GM12878 (cell line): ENCODE results near the gene ZNFX1. TPM values are rescaled to one million over a fixed set of nuclear protein-coding genes. Genes with fewer than 3 reads are reported as not detected.

Experiments
- ATAC-seq: fragments of 200-7000 bp; cut with Tn5 transposase; 3 replicates; pipeline ENCODE4 v1.9.1; 2020; ENCODE audit warnings: mild to moderate bottlenecking, moderate library complexity
- BruUV-seq: library from RNA; stranded (reverse); fragments of 400-500 nt; replicated peaks from 2 replicates; lab custom pipeline; 2021; lab: Mats Ljungman, UMichigan
- CTCF ChIA-PET: fragments of 300-600 bp; sonication (Branson Sonifier 250); formaldehyde crosslinking; extraction: SDS; loops from one replicate; lab custom pipeline; 2021; ENCODE audit warnings: inconsistent platforms; lab: Yijun Ruan, JAX
- POLR2A ChIA-PET: fragments of 350-600 bp; formaldehyde crosslinking; extraction: SDS; loops from one replicate; lab custom pipeline; 2021; ENCODE audit warnings: inconsistent platforms; lab: Charles Lee
- RAD21 ChIA-PET: fragments of 300-600 bp; sonication (Branson Sonifier 250); formaldehyde crosslinking; loops from one replicate; lab custom pipeline; 2023; ENCODE audit warnings: antibody characterized with exemption; ENCODE audit not compliant: unreplicated experiment; lab: Charles Lee
- SMC1A ChIA-PET: fragments of 300-600 bp; sonication (Branson Sonifier 250); formaldehyde crosslinking; loops from one replicate; lab custom pipeline; 2023; ENCODE audit not compliant: unreplicated experiment, uncharacterized antibody; lab: Charles Lee
- DNase-seq: peaks from one replicate; pipeline ENCODE4 v3.0.0-alpha.2; 2011; ENCODE audit warnings: low read depth, low spot score
- FAIRE-seq: peaks from 3 replicates; lab custom pipeline; 2011; peaks lifted over from hg19 to GRCh38; lab: Jason Lieb, UNC
- H2AFZ ChIP-seq: 2 replicates; pipeline ENCODE4 v1.6.0; 2011; ENCODE audit warnings: low read depth, low read length, control low read depth; ENCODE audit not compliant: control insufficient read depth
- H3K27ac ChIP-seq: 2 replicates; pipeline ENCODE4 v1.5.1; 2011; ENCODE audit warnings: control low read depth; ENCODE audit not compliant: control insufficient read depth, insufficient read depth
- H3K27me3 ChIP-seq, 2 experiments: replicated peaks in 1 of 2; 2 replicates each; pipeline versions ENCODE4 v1.6.0 to v1.6.1; 2011; ENCODE audit warnings: low read length in 1 of 2; ENCODE audit not compliant: control insufficient read depth in 2 of 2, insufficient read depth in 2 of 2
- H3K36me3 ChIP-seq, 2 experiments: 2 replicates each; pipeline ENCODE4 v1.5.1; 2011; ENCODE audit warnings: low read length in 1 of 2; ENCODE audit not compliant: control insufficient read depth in 2 of 2, insufficient read depth in 2 of 2
- H3K4me1 ChIP-seq: 2 replicates; pipeline ENCODE4 v1.6.1; 2011; ENCODE audit warnings: mild to moderate bottlenecking, low read length, moderate library complexity, mixed read lengths; ENCODE audit not compliant: control insufficient read depth, insufficient read depth
- H3K4me2 ChIP-seq: 2 replicates; pipeline ENCODE4 v1.6.0; 2011; ENCODE audit warnings: control low read depth; ENCODE audit not compliant: control insufficient read depth, insufficient read depth
- H3K4me3 ChIP-seq: fragments of 200-600 bp; sonication (generic); 2 replicates; pipeline ENCODE4 v1.5.1; 2016
- H3K79me2 ChIP-seq: 2 replicates; pipeline ENCODE4 v1.6.0; 2011; ENCODE audit warnings: low read length; ENCODE audit not compliant: control insufficient read depth, insufficient read depth
- H3K9ac ChIP-seq: 2 replicates; pipeline ENCODE4 v1.8.0; 2011; ENCODE audit warnings: low read length, control low read depth, mixed read lengths; ENCODE audit not compliant: control insufficient read depth, insufficient read depth
- H3K9me3 ChIP-seq: replicated peaks from 3 replicates; pipeline ENCODE4 v1.5.1; 2011; ENCODE audit warnings: mild to moderate bottlenecking, low read length; ENCODE audit not compliant: control insufficient read depth, insufficient read depth
- H4K20me1 ChIP-seq: 2 replicates; pipeline ENCODE4 v1.6.0; 2011; ENCODE audit not compliant: control insufficient read depth, insufficient read depth
- BMI1 ChIP-seq: fragments of 450-650 bp; IDR thresholded peaks from 2 replicates; pipeline ENCODE4 v1.6.1; 2016; ENCODE audit warnings: mild to moderate bottlenecking, moderate library complexity, borderline replicate concordance
- DPF2 ChIP-seq: fragments of 450-650 bp; IDR thresholded peaks from 2 replicates; pipeline ENCODE4 v1.6.1; 2017; ENCODE audit warnings: mild to moderate bottlenecking
- EZH2 ChIP-seq: IDR thresholded peaks from 2 replicates; pipeline ENCODE4 v1.6.1; 2012; ENCODE audit warnings: low read depth, mild to moderate bottlenecking, control low read depth, inconsistent platforms, low read length, borderline replicate concordance; ENCODE audit not compliant: control insufficient read depth
- FOS ChIP-seq: IDR thresholded peaks from 3 replicates; pipeline ENCODE4 v1.6.1; 2011; ENCODE audit warnings: borderline replicate concordance; ENCODE audit not compliant: insufficient read length; ENCODE audit errors: extremely low read depth
- FOXM1 ChIP-seq: IDR thresholded peaks from 2 replicates; pipeline ENCODE4 v1.6.1; 2012; ENCODE audit warnings: low read depth, mild to moderate bottlenecking, inconsistent platforms, low read length, moderate library complexity
- HCFC1 ChIP-seq: fragments of 150-350 bp; IDR thresholded peaks from 2 replicates; pipeline ENCODE4 v1.6.1; 2014; ENCODE audit warnings: low read length
- KDM1A ChIP-seq: fragments of 200-600 bp; sonication (generic); IDR thresholded peaks from 2 replicates; pipeline ENCODE4 v1.6.1; 2016; ENCODE audit warnings: borderline replicate concordance
- LARP7 ChIP-seq: fragments of 450-650 bp; IDR thresholded peaks from 2 replicates; pipeline ENCODE4 v1.6.1; 2017; ENCODE audit warnings: mild to moderate bottlenecking
- MTA3 ChIP-seq: IDR thresholded peaks from 2 replicates; pipeline ENCODE4 v1.6.1; 2012; ENCODE audit warnings: low read length, inconsistent platforms, borderline replicate concordance
- NBN ChIP-seq: fragments of 450-650 bp; IDR thresholded peaks from 2 replicates; pipeline ENCODE4 v1.6.1; 2016
- NFYA ChIP-seq: IDR thresholded peaks from 2 replicates; pipeline ENCODE4 v1.6.1; 2011; ENCODE audit warnings: low read depth, mild to moderate bottlenecking, low read length, improper control_type of control experiment, borderline replicate concordance
- NR2C2 ChIP-seq: IDR thresholded peaks from 2 replicates; pipeline ENCODE4 v1.6.1; 2011; ENCODE audit warnings: borderline replicate concordance, low read depth; ENCODE audit not compliant: control insufficient read depth, insufficient read length
- POLR2A ChIP-seq: IDR thresholded peaks from 2 replicates; pipeline ENCODE4 v1.6.1; 2011; ENCODE audit warnings: low read depth, mild to moderate bottlenecking, low read length
- RFX5 ChIP-seq: IDR thresholded peaks from 2 replicates; pipeline ENCODE4 v1.6.1; 2011; ENCODE audit warnings: low read depth, low read length, improper control_type of control experiment
- SIX5 ChIP-seq: IDR thresholded peaks from 2 replicates; pipeline ENCODE4 v1.6.1; 2011; ENCODE audit warnings: mild to moderate bottlenecking, low read depth, low read length, moderate library complexity; ENCODE audit not compliant: severe bottlenecking
- SMARCA5 ChIP-seq: fragments of 450-650 bp; IDR thresholded peaks from 2 replicates; pipeline ENCODE4 v1.6.1; 2017; ENCODE audit warnings: mild to moderate bottlenecking
- TCF3 ChIP-seq: IDR thresholded peaks from 2 replicates; pipeline ENCODE4 v1.6.1; 2012; ENCODE audit warnings: low read depth, mild to moderate bottlenecking, low read length, borderline replicate concordance; ENCODE audit not compliant: insufficient read depth
- YY1 ChIP-seq: IDR thresholded peaks from 2 replicates; pipeline ENCODE4 v1.6.1; 2011; ENCODE audit warnings: low read depth, mild to moderate bottlenecking, low read length
- ZBTB4 ChIP-seq: fragments of 450-650 bp; formaldehyde crosslinking; IDR thresholded peaks from 2 replicates; pipeline ENCODE4 v1.4.0; 2022; ENCODE audit warnings: mild to moderate bottlenecking, moderate library complexity
- ZNF274 ChIP-seq: IDR thresholded peaks from one replicate; pipeline ENCODE4 v1.8.0; 2011; ENCODE audit not compliant: insufficient read length, insufficient read depth
- ZNF384 ChIP-seq: IDR thresholded peaks from 2 replicates; pipeline ENCODE4 v1.6.1; 2012; ENCODE audit warnings: low read depth, mild to moderate bottlenecking, low read length, improper control_type of control experiment, borderline replicate concordance
- WGBS: methylation state at CpG from one replicate; pipeline ENCODE4 v1.1.6; 2016; ENCODE audit warnings: low lambda C conversion rate; ENCODE audit not compliant: insufficient replicate concordance, insufficient coverage; ENCODE audit errors: missing lambda C conversion rate; 5-methylcytosine and 5-hydroxymethylcytosine counted together
- in situ Hi-C: fragments of 300-500 bp; cut with MboI; formaldehyde crosslinking; loops from 9 replicates; pipeline ENCODE4 v1.14.3; 2018; ENCODE audit warnings: mixed read lengths
- intact Hi-C: fragments of 100-400 bp; cut with micrococcal nuclease; formaldehyde crosslinking; loops from one replicate; pipeline ENCODE4 v1.14.2; 2022; ENCODE audit not compliant: unreplicated experiment
- polyA plus RNA-seq, 11 experiments: library from polyadenylated mRNA; depleted of rRNA in 4 of 11; unstranded in 6 of 11; stranded (reverse) in 5 of 11; fragments of >200 nt; fragmentation: Nextera tagmentation in 4 of 11; fragmentation: Illumina TruSeq in 1 of 11; extraction: Ambion mirVana in 4 of 11; extraction: Trizol in 1 of 11; gene quantifications; 1 replicate in 1 of 11; 2 replicates in 10 of 11; pipeline versions ENCODE4 v1.2.1 to v1.2.3, GENCODE V29; 2011 to 2016; ENCODE audit warnings: inconsistent platforms in 2 of 11, missing spikeins in 2 of 11, low read depth in 1 of 11
- total RNA-seq, 4 experiments: library from RNA; depleted of rRNA in 3 of 4; stranded (reverse); fragments of >200 nt in 3 of 4; fragmentation: Illumina TruSeq in 1 of 4; extraction: Trizol in 1 of 4; gene quantifications; 2 replicates each; pipeline versions ENCODE4 v1.2.1 to v1.2.3, GENCODE V29; 2013 to 2021

Gene ZNFX1
- total and polyA plus RNA-seq, 10 of the 15 experiments (the other 5 are each of a cell fraction or from before 2014, with no cell fraction given) = 7.4 to 31.5 (median 25.6) TPM

GRCh38 chr20:49267327-49267726 lies 10.5 kb downstream of the ZNFX1 start (continued):
- TF ChIP-seq TCF3 (no peak), LARP7 (no peak), RFX5 (no peak), YY1 (no peak), ZNF384 (peak; percentile 94), EZH2 (no peak)

GRCh38 chr20:49262444-49262843 lies 15.4 kb downstream of the ZNFX1 start:
- RAD21 ChIA-PET = interaction anchor here (0.8 kb wide), 1 partner anchor 20 kb away, joined by 4 read pairs; no protein-coding TSS in a partner anchor
- no peaks in the 10 kb centered on the region for H3K27me3 ChIP-seq
- H3K27ac ChIP-seq = no peak overlapping the region
- BruUV-seq = TSS peak; percentile 33
- in situ Hi-C loops = no loop called here
- H3K4me3 ChIP-seq = no peak overlapping the region
- H3K9ac ChIP-seq = no peak overlapping the region
- no peak for FAIRE-seq
- H3K4me1 ChIP-seq = peaks cover 7% of the 10 kb centered on the region
- SMC1A ChIA-PET = interaction anchor here (0.6 kb wide), 1 partner anchor 140 kb away, joined by 3 read pairs; no protein-coding TSS in a partner anchor
- intact Hi-C loops = no loop called here
- peaks cover 5% of the 10 kb centered on the region; the same call in 1 of the 2 replicates for H4K20me1 ChIP-seq
- H3K4me2 ChIP-seq = no peak overlapping the region
- no peak for TF ChIP-seq ZBTB4 (CRISPR knock-in tag)
- no peak for TF ChIP-seq ZNF274
- TF ChIP-seq HCFC1 = no peak
- no peak for TF ChIP-seq NFYA
- TF ChIP-seq NBN = no peak
- TF ChIP-seq SMARCA5 = no peak
- no peak for TF ChIP-seq FOXM1
- no peak for TF ChIP-seq DPF2
- TF ChIP-seq FOS = no peak
- TF ChIP-seq NR2C2 = no peak
- TF ChIP-seq POLR2A = no peak
- no peak for TF ChIP-seq BMI1
- no peak for TF ChIP-seq SIX5
- TF ChIP-seq MTA3 = no peak
- TF ChIP-seq KDM1A = no peak
- no peak for ATAC-seq
- DNase-seq = no peak
- H3K79me2 ChIP-seq = peaks cover 29% of the 10 kb centered on the region
- peaks cover 17 to 40% of the 10 kb centered on the region in 2 experiments for H3K36me3 ChIP-seq
- CTCF ChIA-PET = interaction anchor here (0.6 to 1.4 kb wide), 4 partner anchors 16 to 673 kb away, joined by 3 to 5 read pairs (median 3); no protein-coding TSS in a partner anchor
- H3K9me3 ChIP-seq = no peaks in the 10 kb centered on the region
- POLR2A ChIA-PET = interaction anchor here (0.6 to 0.7 kb wide), 5 partner anchors 19 to 877 kb away, joined by 3 to 6 read pairs (median 3); no protein-coding TSS in a partner anchor
- H2AFZ ChIP-seq = no peak overlapping the region
- 95% methylated on average over 1 of the region's 1 CpG for WGBS
